GM18951 (cell line): ENCODE measurements around the gene GOT2.

Source experiments
- POLR2A ChIP-seq: IDR thresholded peaks from 4 replicates; pipeline ENCODE4 v1.6.1; 2011; ENCODE audit warnings: mild to moderate bottlenecking; ENCODE audit not compliant: insufficient read length, insufficient read depth; ENCODE audit errors: extremely low read depth
- in situ Hi-C: fragments of 300-500 bp; cut with MboI; formaldehyde crosslinking; loops from one replicate; pipeline ENCODE4 v1.12.0; 2022; ENCODE audit warnings: low sequenced_read_pairs, mixed read lengths, inconsistent platforms; ENCODE audit not compliant: unreplicated experiment

The GOT2 gene

GRCh38 chr16:58734459-58734787 is 307 bp upstream of the GOT2 start:
- no peak for TF ChIP-seq POLR2A
- in situ Hi-C loops: no loop called here

- in situ Hi-C loops: no loop called here
- no peak for TF ChIP-seq POLR2A
These were observed 857 bp downstream of the GOT2 start for GRCh38 chr16:58733248-58733670.

DNA sequence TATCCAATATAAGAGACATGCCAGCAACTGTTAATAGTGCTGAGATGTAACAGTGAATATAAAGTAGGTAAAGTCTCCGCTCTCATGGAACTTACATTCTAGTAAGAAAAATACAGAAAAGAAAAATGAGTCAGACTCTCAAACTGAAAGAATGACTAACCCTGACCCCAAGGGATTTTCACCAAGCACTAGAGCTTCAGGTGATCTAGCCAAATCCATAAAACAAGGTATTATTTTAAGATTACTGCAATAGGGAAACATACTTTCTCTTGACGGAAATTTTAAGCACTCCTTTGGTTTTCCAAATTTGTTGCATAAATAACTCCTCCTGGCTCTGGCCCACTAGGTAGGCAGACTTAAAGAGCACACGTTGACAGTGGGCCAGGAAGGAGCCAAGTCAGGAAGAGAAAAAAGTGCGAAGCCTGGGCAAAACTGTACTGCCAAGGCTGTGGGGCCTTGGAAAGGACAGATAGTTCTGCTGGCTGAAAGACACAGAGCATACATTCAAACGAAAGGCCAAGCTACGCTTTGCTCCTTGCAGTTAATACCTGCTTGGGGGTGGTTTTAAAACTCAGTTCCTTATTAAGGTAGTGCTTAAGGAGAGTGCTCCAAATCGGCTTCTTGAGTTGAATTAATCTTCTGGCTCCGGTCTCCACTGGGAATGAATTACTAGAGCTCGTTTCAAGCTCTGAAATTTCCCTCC is 1.4 kb downstream of the GOT2 start:
- in situ Hi-C loops: no loop called here
- no peak for TF ChIP-seq POLR2A

DNA sequence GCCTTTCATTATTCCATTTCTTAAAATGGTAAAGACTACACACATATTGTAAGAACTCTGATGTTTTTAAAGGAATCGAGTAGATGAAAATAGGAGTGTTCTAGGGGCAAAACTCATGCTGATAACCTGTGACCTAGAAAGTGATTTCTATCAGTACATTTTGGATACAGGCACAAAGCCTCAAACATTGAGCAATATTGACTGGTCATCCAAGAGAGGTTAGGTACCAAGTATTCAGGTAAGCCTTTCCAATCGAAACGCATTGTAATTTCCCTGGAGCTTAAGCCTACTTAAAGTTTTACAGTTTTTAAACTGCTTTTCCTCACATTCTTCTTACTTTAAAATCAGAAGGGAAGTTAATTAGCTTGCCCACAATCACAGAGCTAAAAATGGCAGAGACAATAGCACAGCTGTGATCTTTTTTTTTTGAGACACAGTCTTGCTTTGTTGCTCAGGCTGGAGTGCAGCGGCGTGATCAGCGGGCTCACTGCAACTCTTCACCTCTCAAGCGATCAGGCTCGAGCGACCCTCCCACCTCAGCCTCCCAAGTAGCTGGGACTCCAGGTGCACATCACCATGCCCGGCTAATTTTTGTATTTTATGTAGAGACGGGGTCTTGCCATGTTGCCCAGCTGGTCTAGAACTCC is 3.3 kb downstream of the GOT2 start:
- TF ChIP-seq POLR2A: no peak
- in situ Hi-C loops: no loop called here

DNA sequence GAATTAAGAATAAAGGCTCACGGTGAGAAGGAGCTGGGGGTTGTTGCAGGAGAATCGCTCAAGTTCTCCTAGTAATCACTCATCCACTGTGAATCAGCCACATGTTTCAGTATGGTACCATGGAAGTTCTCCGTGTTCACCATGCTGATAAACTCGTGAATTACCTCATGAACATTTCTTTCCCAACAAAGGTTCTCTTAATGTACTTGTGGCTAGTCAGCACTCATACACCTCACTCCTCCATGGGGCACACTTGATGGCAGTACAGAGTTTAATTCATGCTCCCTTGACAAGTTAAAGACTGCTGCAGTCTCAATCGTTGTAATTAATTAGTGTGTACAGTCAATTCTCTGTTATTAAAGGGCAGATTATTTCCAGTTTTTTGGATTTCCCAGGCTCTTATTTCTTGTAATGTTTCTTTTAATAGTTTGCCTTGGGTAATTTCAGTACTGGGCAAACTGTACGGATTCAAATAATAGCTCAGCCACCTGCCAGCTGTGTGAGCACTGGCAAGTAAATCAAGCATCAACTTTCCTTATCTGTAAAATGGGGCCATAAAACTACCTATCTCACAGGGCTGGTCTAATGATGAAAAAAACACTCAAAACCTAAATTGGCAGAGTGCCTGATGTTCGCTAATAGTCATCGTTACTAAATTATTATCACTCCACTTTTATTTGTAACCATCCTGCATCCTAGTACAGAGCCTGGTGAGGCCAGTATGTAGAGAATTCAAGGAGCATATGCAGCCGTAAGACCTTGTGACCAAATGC is 6.1 kb downstream of the GOT2 start:
- no peak for TF ChIP-seq POLR2A
- in situ Hi-C loops: no loop called here

DNA sequence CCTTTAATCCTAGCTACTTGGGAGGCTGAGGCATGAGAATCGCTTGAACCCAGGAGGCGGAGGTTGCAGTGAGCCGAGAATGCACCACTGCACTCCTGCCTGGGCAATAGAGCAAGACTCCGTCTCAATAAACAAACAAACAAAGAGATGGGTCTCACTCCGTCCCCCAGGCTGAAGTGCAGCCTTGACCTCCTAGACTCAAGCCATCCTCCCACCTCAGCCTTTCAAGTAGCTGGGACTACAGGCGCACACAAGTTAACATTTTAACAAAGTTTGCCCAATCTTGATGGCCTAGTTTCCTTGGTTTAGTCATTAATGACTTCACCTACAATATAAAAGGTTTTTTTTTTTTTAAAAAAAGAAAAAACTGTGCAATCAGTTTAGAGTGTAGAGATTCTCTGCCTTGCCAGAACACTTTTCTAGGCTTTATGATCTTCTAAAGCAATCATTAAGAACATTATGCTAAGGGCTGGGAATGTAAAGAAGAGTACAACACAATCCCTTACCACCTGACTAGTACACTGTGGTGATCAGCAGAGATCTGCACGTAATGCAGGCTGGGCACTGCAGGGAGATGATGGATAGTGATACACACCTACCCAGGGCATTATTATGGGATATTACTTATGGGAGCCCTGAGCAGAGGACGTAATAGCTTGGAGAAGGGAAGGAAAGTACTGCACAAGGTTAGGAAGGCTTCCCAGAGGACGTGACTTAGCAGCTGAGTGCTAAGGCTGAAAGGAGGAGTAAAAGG is 6.9 kb downstream of the GOT2 start:
- in situ Hi-C loops: no loop called here
- no peak for TF ChIP-seq POLR2A

DNA sequence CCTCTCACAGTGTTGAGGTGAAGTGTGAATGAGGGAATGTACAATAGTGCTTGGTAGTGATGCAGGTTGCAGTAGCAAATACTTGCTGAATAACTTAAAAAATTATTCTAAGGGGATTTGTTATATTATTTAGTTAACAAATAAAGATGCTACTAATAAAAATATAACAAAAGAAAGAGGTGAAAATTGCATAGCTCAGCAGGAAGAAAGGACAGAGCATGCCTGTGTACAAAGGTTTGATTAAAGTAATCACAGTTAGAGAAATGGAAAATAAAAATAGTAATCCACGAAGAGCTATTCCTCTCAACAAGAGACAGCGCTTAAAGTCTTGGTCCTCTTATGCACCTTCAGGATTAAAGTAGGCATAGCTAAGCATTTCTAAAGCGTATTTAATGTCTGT is 11.0 kb downstream of the GOT2 start:
- in situ Hi-C loops: no loop called here

DNA sequence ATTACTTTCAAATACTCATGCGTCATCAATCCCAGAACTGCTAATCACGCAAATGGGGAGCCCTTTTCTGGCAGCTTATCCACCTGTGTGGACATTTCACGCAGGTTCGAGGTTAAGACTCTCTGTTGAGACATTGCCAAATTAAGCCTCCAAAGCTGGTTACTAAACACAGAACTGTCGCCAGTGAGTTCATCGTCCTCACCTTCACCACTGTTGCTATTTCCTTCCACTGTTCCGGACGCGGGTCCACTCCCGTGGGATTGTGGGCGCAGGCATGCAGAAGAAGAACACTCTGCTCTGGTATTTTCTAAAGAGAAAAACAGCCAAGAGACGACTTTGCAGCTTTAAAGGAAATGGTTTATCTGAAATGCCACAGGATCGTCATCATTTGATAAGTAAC is 16.1 kb downstream of the GOT2 start:
- TF ChIP-seq POLR2A: no peak
- in situ Hi-C loops: no loop called here

More for the DNA sequence above, 11.0 kb downstream of the GOT2 start:
- TF ChIP-seq POLR2A: no peak

DNA sequence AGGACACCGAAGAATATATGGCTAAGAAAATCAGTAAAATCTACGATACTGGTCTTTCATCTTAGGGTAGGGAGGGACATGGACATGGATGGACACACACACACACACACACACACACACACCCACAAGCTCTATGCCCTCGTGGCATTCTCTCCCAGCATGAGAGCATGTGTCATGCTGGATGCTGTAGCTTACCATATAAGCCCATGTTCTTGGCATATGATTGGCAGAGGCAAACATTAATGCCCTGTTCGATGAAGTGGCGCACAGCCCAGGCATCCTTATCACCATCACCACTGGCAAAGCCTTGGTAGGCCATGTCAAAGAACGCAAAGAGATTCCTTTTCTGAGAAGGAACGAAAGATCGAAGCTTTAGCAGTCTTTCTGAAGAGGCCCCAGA is 17.6 kb downstream of the GOT2 start:
- TF ChIP-seq POLR2A: no peak
- in situ Hi-C loops: no loop called here

DNA sequence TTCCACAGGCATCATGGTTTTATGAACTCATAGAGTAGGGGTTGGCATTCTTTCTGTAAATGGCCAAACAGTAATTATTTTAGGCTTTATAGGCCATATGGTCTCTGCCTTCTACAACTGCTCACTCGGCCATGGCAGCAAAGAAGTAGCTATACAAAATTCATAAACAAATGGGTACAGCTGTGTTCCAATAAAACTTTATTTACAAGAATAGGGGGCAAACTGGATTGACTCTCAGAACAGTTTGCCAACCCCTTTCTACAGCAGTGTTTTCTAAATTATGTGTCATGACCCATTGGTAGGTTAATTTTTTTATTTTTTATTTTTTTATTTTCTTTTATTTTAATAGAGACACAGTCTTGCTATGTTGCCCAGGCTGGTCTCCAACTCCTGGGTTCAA is 20.4 kb downstream of the GOT2 start:
- no peak for TF ChIP-seq POLR2A
- in situ Hi-C loops: no loop called here

GRCh38 chr16:58709333-58709732 is 24.8 kb downstream of the GOT2 start:
- no peak for TF ChIP-seq POLR2A
- in situ Hi-C loops: no loop called here

- in situ Hi-C loops: no loop called here
- no peak for TF ChIP-seq POLR2A
These were observed 35.0 kb downstream of the GOT2 start for GRCh38 chr16:58699151-58699550.

DNA sequence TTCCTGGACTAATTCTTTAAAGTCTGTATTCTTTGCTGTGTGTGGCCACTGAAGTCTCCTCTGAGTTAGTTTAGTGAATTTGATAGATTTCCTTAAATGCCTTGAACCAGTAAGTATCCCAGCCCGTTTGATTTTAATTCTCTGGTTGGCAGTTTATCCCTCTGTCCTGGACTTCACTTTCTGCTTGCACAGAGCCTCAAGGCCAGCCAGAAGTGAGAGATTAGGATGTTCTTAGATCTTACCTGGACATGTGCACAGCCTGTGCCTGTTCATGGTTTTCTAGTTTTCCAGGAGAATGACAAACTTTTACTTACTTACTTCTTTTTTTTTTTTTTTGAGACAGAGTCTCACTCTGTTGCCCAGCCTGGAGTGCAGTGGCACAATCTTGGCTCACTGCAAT is 38.7 kb downstream of the GOT2 start:
- in situ Hi-C loops: no loop called here
- no peak for TF ChIP-seq POLR2A
